ENCODE data around the gene DENND1B.
"Not testable (repeated sequence)": the region's sequence is repeated elsewhere in the genome, so short reads cannot be mapped to it uniquely, and the experiment has no call there.

The DENND1B gene

DNA sequence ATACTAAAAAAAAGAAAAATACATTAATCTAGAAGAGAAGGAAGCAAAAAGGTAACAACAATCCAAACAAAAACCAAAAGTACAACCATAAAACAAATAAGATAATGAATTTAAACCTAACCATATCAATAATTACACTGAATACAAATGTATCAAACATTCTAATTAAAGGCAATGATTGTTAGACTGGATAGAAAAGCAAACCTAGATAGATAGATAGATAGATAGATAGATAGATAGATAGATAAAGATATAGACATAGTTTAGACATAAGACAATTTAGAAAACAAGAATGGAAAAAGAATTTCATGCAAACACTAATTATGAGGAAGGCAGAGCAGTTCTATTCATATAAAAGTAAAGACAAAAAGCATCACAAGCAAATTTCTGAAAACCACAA, 24.9 kb downstream of the DENND1B start:
- no peak for DNase-seq (ENCODE audit: extremely low read depth in 1 of 2, low read depth in 1 of 2)

DNA sequence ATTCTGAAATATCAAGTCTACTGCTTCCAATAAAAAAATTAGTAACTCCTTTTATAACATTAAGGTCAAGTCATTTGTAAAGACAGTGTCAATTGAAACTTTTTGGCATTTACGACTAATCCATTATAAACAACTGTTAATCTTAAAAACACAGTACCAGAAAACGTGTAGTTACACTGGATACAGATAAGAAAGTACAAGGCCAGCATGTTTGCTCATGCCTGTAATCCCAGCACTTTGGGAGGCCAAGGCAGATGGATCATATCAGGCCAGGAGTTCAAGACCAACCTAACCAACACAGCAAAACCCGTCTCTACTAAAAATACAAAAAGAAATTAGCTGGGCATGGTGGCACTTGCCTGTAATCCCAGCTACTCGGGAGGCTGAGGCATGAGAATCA, 29.4 kb downstream of the DENND1B start:
- DNase-seq (ENCODE audit: extremely low read depth in 1 of 2, low read depth in 1 of 2) = no peak

DNA sequence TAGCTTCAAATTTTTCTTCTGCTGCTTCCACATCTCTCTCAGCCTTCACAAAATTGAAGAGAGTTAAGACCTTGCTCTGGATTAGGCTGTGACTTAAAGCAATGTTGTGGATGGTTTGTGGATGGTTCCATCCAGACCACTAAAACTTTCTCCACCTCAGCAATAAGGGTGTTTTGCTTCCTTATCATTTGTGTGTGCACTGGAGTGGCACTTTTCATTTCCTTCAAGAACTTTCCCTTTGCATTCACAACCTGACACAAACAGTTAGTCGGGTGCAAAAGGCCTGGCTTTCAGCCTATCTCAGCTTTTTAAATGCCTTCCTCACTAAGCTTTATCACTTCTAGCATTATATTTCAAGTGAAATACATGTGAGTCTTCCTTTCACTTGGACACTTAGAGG, 30.3 kb downstream of the DENND1B start:
- no peak for DNase-seq (ENCODE audit: extremely low read depth in 1 of 2, low read depth in 1 of 2)

DNA sequence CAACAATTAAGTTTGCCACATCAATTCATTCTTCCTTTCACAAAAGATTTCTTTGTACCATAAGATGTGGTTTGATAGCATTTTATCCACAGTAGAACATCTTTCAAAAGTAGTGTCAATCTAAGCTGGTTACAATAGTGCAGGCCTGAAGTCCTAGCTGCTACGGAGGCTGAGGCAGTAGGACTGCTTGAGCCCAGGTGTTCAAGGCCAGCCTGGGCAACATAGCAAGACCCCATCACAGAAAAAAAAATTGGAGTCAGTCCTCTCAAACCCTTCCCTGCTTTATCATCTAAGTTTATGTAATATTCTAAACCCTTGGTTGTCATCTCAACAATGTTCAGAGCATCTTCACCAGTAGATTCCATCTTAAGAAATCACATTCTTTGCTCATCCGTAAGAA, 31.7 kb downstream of the DENND1B start:
- no peak for DNase-seq (ENCODE audit: extremely low read depth in 1 of 2, low read depth in 1 of 2)

DNA sequence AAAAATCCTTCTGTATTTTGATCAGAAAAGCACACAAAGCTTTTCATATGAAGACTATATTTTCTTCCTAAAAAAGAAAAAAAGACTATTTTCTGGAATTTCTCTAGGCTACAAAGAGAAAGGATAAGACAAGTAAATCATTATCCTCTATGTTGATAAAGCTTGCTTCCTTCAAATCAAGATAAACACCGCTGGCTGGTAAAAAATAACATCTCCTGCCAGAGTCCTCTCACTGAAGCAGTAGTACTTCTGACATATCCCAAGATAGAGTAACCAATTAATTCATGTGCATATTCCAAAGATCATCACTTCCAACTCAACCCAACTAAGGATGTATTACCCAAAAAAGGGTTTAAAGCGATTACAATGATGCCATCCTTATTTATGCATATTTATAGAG, 34.3 kb downstream of the DENND1B start:
- DNase-seq (ENCODE audit: extremely low read depth in 1 of 2, low read depth in 1 of 2) = no peak

DNA sequence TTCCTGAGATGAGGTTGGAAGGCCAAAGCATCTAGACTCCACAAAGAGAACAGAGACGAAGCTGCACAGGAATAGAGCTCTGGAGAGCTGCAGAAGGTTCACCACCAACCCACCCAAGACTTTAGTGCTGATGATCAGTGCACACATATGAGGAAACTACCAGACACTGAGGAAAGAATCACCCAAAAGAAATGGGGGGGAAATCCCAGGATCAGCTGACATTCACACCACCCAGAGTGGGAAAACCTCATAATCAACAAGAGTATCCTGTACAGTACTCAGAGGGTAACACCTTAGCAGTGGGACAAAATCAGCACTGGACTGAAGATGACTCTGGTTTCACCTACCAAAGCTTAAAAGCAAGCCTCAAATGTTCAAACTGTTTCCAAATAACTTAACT, 36.4 kb downstream of the DENND1B start:
- no peak for DNase-seq (ENCODE audit: extremely low read depth in 1 of 2, low read depth in 1 of 2)

DNA sequence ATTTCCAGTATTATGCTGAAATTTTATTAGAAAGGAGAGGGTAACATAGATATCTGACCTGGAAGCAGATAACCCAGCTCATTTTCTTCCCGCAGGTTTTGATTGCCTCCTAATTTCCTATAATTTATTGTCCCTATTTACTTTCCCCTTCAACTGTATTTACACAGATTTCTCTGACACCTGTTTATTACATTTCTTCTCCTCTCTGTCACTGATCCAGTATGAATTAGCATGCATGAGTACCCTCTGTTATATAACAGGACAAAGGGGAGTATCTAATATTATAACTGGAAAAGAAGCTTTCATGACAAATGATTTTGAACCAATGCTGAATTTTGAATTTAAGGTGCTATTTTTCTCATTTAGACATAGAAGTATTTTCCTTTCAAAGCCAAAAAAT, 37.4 kb downstream of the DENND1B start:
- no peak for DNase-seq (ENCODE audit: extremely low read depth in 1 of 2, low read depth in 1 of 2)

DNA sequence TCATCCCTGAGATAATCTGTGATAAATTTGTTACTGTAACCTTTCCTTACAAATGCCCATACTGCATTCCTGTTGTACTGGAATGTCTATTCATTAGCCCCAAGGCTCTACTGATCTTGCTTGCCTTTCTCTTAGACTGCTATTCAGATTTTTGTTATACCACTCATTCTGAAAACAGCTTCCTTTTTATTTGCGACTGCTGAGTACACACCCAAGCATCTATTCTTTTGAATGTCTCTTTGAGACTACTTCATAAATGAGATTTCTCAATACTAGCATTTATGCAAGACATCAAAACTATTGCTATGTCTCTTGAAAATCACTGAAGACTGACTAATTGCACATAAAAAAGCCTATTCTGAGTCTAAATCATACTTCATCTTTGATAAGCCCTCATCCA, 38.6 kb downstream of the DENND1B start:
- no peak for DNase-seq (ENCODE audit: extremely low read depth in 1 of 2, low read depth in 1 of 2)

DNA sequence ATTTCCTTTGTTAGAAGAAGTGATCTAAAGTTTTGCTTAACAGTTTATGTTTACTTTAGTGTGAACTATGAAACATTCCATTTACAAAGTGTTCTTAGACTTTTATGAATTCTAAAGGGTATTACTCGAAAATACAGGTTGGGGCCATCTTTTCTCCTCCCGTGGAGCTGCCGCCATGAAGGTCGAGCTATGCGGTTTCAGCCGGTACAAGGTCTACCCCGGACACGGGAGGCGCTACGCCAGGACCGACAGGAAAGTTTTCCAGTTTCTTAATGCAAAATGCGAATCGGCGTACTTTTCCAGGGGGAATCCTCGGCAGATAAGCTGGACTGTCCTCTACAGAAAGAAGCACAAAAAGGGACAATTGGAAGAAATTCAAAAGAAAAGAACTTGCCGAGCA, 39.8 kb downstream of the DENND1B start:
- no peak for DNase-seq (ENCODE audit: extremely low read depth in 1 of 2, low read depth in 1 of 2)

DNA sequence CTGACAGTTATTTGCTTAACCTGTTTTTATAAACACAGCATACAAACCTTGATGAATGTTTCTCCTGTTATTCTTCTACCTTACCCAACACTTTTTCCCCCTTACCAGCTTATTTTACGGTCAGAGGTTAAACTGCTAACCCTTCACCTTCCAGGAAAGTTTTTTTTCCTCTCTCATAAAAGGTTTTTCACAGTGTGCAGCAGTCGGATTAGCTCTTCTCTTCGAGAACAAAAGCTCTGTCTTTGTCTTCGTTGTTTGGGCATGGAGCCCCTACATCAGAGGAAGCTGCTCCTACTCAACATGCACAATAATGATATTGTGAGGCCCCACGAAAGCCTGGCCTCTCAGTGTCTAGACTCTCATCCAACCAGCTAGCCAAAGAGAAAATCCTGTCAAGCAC, 42.0 kb downstream of the DENND1B start:
- no peak for DNase-seq (ENCODE audit: extremely low read depth in 1 of 2, low read depth in 1 of 2)

DNA sequence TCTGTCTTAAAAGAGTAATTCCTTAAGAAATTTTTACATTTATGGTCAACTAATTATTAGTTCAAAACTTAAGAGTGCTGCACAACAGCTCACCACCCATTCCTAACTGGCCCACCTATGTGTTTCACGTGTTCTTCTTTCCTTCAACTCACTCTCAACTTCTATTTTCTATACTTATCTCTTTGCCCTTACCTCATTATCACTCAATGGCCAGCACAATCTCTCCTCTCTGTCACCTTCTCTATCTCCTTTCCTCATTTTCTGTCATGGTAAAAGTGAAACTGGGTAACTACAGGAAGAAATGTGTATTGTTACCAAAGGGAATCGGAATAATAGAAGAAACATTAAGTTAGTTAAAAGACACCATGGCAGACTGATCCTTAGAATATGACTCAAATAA, 43.1 kb downstream of the DENND1B start:
- DNase-seq (ENCODE audit: extremely low read depth in 1 of 2, low read depth in 1 of 2) = no peak

DNA sequence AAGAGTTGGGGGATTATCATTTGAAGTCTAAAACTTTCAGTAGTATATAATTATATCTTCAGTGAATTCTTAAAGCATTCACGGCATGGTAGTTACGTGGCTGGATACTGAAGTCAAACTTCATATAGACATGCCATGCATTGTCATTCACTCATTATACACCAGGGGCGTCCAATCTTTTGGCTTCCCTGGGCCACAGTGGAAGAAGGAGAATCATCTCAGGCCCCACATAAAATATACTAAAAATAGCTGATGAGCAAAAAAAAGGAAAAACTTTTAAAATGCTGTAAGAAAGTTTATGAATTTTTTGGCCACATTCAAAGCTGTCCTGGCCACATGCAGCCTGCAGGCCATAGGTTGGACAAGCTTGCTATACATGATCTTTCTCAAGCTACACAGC, 43.8 kb downstream of the DENND1B start:
- no peak for DNase-seq (ENCODE audit: extremely low read depth in 1 of 2, low read depth in 1 of 2)

DNA sequence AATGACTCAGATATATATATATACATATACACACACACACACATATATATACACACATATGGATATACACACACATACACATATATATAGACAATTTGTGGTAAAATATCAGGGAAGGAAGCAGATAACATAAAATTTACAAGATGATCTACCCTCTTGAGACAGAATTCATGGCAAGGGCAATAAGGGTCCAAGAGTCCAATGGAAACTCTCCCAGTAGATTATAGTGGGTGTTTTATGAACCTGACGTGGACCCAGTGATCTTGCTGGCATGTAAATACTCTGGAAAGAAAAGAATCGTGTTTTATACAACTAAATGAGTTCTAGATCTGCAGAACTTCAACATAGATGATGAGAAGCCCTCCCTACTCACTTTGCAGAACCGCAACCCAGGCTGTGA, 49.3 kb downstream of the DENND1B start:
- DNase-seq (ENCODE audit: extremely low read depth in 1 of 2, low read depth in 1 of 2) = no peak

DNA sequence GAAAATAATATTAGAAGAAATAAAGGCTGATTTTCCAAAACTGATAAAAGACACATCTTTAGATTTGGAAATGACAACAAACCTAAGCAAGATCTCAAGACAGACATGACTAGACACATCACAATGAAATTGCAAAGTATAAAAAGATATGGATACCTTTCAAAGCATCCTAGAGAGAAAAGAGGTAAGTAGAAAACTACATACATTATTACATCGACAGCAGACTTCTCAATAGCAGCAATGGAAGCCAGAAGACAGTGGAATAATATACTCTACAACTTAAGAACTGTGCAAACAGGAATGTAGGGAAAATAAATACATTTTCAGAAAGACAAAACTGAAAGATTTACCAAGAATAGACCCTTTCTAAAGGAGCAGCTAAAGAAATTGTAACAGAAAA, 50.2 kb downstream of the DENND1B start:
- no peak for DNase-seq (ENCODE audit: extremely low read depth in 1 of 2, low read depth in 1 of 2)

DNA sequence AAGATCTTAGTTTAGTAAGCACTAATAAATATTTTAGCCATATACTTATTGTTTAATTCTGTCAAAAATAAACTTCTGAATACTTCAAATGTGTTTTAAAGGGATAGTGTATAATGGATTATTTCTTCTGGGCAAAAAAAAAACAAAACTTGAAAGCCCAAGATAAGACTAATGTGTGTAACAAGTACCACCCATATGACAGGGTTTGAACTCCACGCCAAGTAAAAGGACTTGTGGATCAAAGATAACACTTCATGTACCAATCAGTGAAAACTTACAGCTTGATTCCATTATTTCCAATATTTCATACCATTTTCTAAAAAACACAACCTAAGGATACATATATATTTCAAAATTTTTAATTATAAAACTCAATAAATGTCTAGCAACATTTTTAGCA, 59.5 kb downstream of the DENND1B start:
- no peak for DNase-seq (ENCODE audit: extremely low read depth in 1 of 2, low read depth in 1 of 2)

DNA sequence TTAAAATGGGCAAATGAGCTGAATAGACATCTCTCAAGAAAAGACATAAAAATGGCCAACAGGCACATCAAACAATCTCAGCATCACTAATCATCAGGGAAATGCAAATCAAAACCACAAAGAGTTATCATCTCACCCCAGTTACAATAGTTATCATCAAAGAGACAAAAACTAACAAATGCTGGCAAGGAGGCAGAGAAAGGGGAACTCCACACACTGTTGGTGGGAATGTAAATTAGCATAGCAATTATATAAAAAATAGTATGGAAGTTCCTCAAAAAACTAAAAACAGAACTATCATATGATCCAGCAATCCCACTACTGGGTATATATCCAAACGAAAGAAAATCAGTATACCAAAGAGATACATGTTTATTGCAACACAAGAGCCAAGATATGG, 68.7 kb downstream of the DENND1B start:
- no peak for DNase-seq (ENCODE audit: extremely low read depth in 1 of 2, low read depth in 1 of 2)

DNA sequence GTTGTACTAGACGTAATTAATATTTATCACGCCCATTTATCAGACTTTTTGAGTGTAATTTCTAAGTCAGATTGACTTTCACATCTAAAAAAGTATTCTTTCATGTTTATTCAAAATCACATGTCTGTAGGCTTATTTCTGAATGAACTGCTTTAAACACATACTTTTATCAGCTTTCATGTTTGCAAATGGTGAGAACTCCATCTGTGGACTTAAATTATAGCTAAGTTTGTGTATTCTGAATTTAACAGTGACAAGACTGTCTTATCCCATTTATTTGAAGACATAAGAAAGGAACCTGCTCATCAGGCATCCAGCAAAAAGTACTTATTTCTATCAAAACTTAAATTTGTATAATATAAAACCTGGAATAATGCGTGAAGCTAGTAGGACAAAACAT, 69.3 kb downstream of the DENND1B start:
- DNase-seq (ENCODE audit: extremely low read depth in 1 of 2, low read depth in 1 of 2) = no peak

DNA sequence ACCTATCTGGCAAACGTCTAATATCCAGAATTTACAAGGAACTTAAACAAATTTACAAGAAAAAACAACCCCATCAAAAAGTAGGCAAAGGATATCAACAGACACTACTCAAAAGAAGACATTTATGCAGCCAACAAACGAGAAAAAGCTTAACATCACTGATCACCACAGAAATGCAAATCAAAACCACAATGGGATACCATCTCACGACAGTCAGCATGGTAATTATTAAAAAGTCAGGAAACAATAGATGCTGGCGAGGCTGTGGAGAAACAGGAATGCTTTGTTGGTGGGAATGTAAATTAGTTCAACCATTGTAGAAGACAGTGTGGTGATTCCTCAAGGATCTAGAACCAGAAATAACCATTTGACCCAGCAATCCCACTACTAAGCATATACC, 74.6 kb downstream of the DENND1B start:
- DNase-seq (ENCODE audit: extremely low read depth in 1 of 2, low read depth in 1 of 2) = not testable (repeated sequence)

DNA sequence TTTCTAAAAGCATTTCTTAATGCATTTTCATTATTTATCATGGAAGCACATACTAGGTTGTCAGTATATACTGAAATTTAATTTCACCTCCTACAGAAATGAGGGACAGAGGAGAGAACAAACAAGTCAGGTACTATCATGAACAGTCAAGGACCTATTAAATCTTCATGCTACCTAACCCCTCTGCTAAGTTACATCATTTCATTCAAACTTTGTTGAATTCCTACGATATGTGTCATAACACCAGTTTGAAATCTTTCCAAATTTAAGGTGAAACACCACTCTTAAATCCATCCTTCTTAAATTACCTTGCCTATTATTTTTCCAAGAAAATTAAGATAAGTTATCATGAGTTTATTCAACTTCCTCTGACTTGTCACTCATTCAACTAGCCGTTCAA, 78.9 kb downstream of the DENND1B start:
- DNase-seq (ENCODE audit: extremely low read depth in 1 of 2, low read depth in 1 of 2) = no peak

DNA sequence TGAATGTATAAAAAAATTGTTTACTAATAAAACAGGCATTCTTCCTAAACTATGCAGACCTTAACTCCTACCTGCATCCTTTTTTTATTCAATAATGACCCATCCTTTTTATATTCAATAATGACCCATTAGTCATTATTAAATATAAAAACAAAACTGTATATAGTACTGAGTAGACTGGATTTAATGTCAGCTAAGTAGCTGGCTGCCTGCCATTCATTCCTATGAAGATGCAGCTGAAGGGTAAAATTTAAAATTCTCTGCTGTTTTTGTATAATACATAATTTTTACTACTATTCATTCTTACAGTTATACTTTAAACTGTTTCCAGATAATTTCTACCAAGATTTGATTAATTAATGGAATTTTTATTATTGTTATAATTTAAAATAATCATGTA, 79.3 kb downstream of the DENND1B start:
- DNase-seq (ENCODE audit: extremely low read depth in 1 of 2, low read depth in 1 of 2) = no peak

DNA sequence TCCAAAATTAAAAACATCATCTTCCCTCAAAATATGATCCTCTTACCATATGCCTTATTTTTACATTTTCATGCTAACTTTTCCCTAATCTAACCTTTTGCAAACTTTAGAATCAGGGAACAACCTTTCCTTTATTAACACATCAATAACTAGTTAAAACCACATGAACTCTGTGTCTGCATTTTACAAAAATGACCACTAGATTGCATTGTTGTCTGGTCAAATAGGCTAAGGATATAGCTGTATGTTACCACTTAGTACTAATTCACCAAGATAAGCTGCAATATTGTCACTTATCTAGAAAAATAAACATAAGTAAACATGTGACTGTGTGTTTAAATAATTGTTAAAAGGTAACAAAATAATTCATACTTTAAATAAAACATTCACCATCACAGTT, 82.3 kb downstream of the DENND1B start:
- no peak for DNase-seq (ENCODE audit: extremely low read depth in 1 of 2, low read depth in 1 of 2)

DNA sequence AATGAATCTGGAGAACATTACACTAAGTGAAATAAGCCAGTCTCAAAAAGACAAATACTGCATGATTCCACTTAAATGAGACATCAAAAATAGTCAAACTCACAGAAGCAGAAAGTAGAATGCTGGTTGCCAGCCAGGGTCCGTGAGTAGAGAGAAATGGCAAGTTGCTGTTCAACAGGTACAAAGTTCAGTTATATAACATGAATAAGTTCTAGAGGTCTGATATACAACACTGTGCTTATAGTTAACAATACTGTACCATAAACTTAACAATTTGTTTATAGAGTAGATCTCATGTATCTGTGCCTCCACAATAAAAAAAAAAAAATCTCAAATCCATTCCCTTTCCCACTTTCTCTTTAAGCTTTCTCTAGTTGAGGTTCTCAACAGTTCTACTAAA, 83.5 kb downstream of the DENND1B start:
- DNase-seq (ENCODE audit: extremely low read depth in 1 of 2, low read depth in 1 of 2) = no peak

DNA sequence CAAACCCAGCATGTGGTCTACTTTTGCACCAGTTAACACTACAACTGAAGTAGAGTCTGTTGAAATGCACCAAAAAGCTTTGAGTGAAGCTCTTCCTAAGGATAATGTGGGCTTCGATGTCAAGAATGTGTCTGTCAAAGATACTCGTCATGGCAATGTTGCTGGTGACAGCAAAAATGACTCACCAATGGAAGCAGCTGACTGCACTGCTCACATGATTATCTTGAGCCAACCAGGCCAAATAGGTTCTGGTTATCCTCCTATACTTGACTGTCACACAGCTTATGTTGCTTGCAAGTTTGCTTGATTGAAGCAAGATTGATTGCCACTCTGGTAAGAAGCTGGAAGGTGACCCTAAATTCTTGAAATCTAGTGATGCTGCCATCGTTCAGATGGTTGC, 85.2 kb downstream of the DENND1B start:
- DNase-seq (ENCODE audit: extremely low read depth in 1 of 2, low read depth in 1 of 2) = no peak

DNA sequence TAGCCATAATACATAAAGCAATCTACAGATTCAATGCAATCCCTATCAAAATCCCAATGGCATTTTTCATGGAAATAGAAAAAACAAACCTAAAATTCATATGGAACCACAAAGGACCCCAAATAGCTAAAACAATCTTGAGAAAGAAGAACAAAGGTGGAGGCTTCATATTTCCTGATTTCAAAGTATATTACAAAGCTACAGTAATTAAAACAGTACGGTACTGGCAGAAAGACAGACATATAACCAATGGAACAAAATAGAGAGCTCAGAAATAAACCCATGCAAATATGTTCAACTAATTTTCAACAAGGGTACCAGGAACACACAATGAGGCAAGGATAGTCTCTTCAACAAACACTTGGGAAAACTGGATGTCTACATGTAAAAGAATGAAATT, 87.0 kb downstream of the DENND1B start:
- DNase-seq (ENCODE audit: extremely low read depth in 1 of 2, low read depth in 1 of 2) = no peak
